K562 (cell line): ENCODE data around the gene TRAF3IP3. TPM values are rescaled to one million over a fixed set of nuclear protein-coding genes. Genes with fewer than 3 reads are reported as not detected.

Experiments used
- ATF7 ChIP-seq: fragments of 450-650 bp; IDR thresholded peaks from 2 replicates; pipeline ENCODE4 v1.7.1; 2014; ENCODE audit warnings: mild to moderate bottlenecking, moderate library complexity
- CBX8 ChIP-seq: fragments of 200-600 bp; sonication (generic); IDR thresholded peaks from 2 replicates; pipeline ENCODE4 v1.6.1; 2012; ENCODE audit warnings: borderline replicate concordance, mixed run types, low read depth, mild to moderate bottlenecking, moderate library complexity, mixed read lengths, low read length, control low read depth, inconsistent platforms; ENCODE audit not compliant: poor library complexity, severe bottlenecking; ENCODE audit errors: extremely low read depth
- CCAR2 ChIP-seq: fragments of 200-400 bp; formaldehyde crosslinking; IDR thresholded peaks from 2 replicates; pipeline ENCODE4 v1.6.1; 2017; ENCODE audit warnings: mild to moderate bottlenecking, low read depth, low read length
- COPS2 ChIP-seq: fragments of 450-650 bp; conservative IDR thresholded peaks from 2 replicates; pipeline ENCODE4 v1.6.1; 2016; ENCODE audit warnings: mild to moderate bottlenecking, moderate library complexity
- CXXC5 ChIP-seq: fragments of 250-450 bp; sonication (Bioruptor Pico); IDR thresholded peaks from 2 replicates; pipeline ENCODE4 v1.8.0; 2022; ENCODE audit warnings: inconsistent platforms, mild to moderate bottlenecking, moderate library complexity
- HCFC1 ChIP-seq: IDR thresholded peaks from 2 replicates; pipeline ENCODE4 v1.6.1; 2012; ENCODE audit warnings: low read depth, low read length, improper control_type of control experiment
- HMG20B ChIP-seq: fragments of 250-450 bp; sonication (Bioruptor Pico); IDR thresholded peaks from 2 replicates; pipeline ENCODE4 v1.5.0; 2021; ENCODE audit warnings: mild to moderate bottlenecking
- ID3 ChIP-seq, 2 experiments: fragments of 250-450 bp in 1 of 2; fragments of 450-650 bp in 1 of 2; sonication (Bioruptor Pico) in 1 of 2; IDR thresholded peaks; 2 replicates each; pipeline versions ENCODE4 v1.6.1 to v1.8.0; 2016 to 2021; ENCODE audit warnings: mild to moderate bottlenecking in 2 of 2, moderate library complexity in 2 of 2, missing compliant biosample characterization in 1 of 2, missing genetic modification characterization in 1 of 2
- KLF6 ChIP-seq: fragments of 250-450 bp; sonication (Bioruptor Pico); IDR thresholded peaks from 2 replicates; pipeline ENCODE4 v1.4.0; 2020; ENCODE audit warnings: mild to moderate bottlenecking, moderate library complexity, borderline replicate concordance
- L3MBTL2 ChIP-seq: fragments of 450-650 bp; IDR thresholded peaks from 2 replicates; pipeline ENCODE4 v1.6.1; 2016; ENCODE audit warnings: mild to moderate bottlenecking, moderate library complexity
- PHTF2 ChIP-seq: fragments of 250-450 bp; sonication (Bioruptor Pico); IDR thresholded peaks from 2 replicates; pipeline ENCODE4 v1.5.0; 2021; ENCODE audit warnings: mild to moderate bottlenecking
- POLR2H ChIP-seq: IDR thresholded peaks from 2 replicates; pipeline ENCODE4 v1.6.1; 2016; ENCODE audit warnings: missing genetic modification characterization, low read depth, mild to moderate bottlenecking, control low read depth, missing compliant biosample characterization, moderate library complexity
- POU5F1 ChIP-seq: fragments of 150-350 bp; IDR thresholded peaks from 2 replicates; pipeline ENCODE4 v1.6.1; 2014; ENCODE audit warnings: borderline replicate concordance, low read length, low read depth, mild to moderate bottlenecking; ENCODE audit not compliant: partially characterized antibody
- SLC30A9 ChIP-seq: fragments of 250-450 bp; sonication (Bioruptor Pico); IDR thresholded peaks from 2 replicates; pipeline ENCODE4 v1.8.0; 2022; ENCODE audit warnings: mild to moderate bottlenecking, moderate library complexity
- SNAPC5 ChIP-seq: fragments of 250-450 bp; sonication (Bioruptor Pico); IDR thresholded peaks from 2 replicates; pipeline ENCODE4 v1.8.0; 2021; ENCODE audit warnings: moderate library complexity, mild to moderate bottlenecking, inconsistent platforms
- ZBTB8A ChIP-seq: fragments of 450-650 bp; IDR thresholded peaks from 2 replicates; pipeline ENCODE4 v1.6.1; 2018; ENCODE audit warnings: mild to moderate bottlenecking, moderate library complexity; ENCODE audit not compliant: partially characterized antibody
- ZNF124 ChIP-seq: sonication (generic); formaldehyde crosslinking; IDR thresholded peaks from 2 replicates; pipeline ENCODE4 v1.8.1; 2022; ENCODE audit warnings: missing genetic modification reagents
- ZNF174 ChIP-seq: fragments of 250-450 bp; sonication (Bioruptor Pico); IDR thresholded peaks from 2 replicates; pipeline ENCODE4 v1.4.0; 2020; ENCODE audit warnings: mild to moderate bottlenecking
- ZNF197 ChIP-seq: fragments of 200-800 bp; sonication (Bioruptor generic); IDR thresholded peaks from 2 replicates; pipeline ENCODE4 v1.6.1; 2016; ENCODE audit warnings: low read depth, missing genetic modification characterization, missing compliant biosample characterization
- ZNF384 ChIP-seq: IDR thresholded peaks from 2 replicates; pipeline ENCODE4 v1.6.1; 2012; ENCODE audit warnings: low read depth, low read length, improper control_type of control experiment
- ZZZ3 ChIP-seq: fragments of 450-650 bp; IDR thresholded peaks from 2 replicates; pipeline ENCODE4 v1.6.1; 2016; ENCODE audit warnings: antibody characterized with exemption, mild to moderate bottlenecking, moderate library complexity
- polyA plus RNA-seq, 8 experiments: library from polyadenylated mRNA; depleted of rRNA in 4 of 8; stranded (reverse) in 5 of 8; unstranded in 3 of 8; fragments of >200 nt; fragmentation: Nextera tagmentation in 2 of 8; fragmentation: Illumina TruSeq in 1 of 8; extraction: Ambion mirVana in 2 of 8; extraction: Trizol in 1 of 8; gene quantifications; 2 replicates each; pipeline versions ENCODE4 v1.2.1 to v1.2.3, GENCODE V29; 2011 to 2014; ENCODE audit warnings: inconsistent platforms in 1 of 8, missing spikeins in 1 of 8
- total RNA-seq, 7 experiments: library from RNA; depleted of rRNA in 6 of 7; stranded (reverse); fragments of >200 nt in 6 of 7; fragmentation: Illumina TruSeq in 2 of 7; extraction: Trizol in 2 of 7; gene quantifications; 2 replicates each; pipeline versions ENCODE4 v1.2.1 to v1.2.3, GENCODE V29; 2011 to 2021; ENCODE audit warnings: low replicate concordance in 1 of 7
- TF ChIP-seq, protein P1 (sequence below), 2 experiments: fragments of 450-650 bp; IDR thresholded peaks; 2 replicates each; pipeline ENCODE4 v1.6.1; 2016
- TF ChIP-seq, protein P2 (sequence below): sonication (generic); formaldehyde crosslinking; IDR thresholded peaks from 2 replicates; pipeline ENCODE4 v1.8.0; 2022; ENCODE audit warnings: mild to moderate bottlenecking, low read depth, missing genetic modification reagents
- TF ChIP-seq, protein P3 (sequence below), 2 experiments: IDR thresholded peaks; 2 replicates each; pipeline ENCODE4 v1.6.1; 2012; ENCODE audit warnings: improper control_type of control experiment in 2 of 2, low read depth in 2 of 2, low read length in 2 of 2, borderline replicate concordance in 1 of 2

The TRAF3IP3 gene
- total and polyA plus RNA-seq, 9 of the 15 experiments (the other 6 are each of a cell fraction or from before 2014, with no cell fraction given): 0.06 to 1.1 (median 0.31) TPM

DNA sequence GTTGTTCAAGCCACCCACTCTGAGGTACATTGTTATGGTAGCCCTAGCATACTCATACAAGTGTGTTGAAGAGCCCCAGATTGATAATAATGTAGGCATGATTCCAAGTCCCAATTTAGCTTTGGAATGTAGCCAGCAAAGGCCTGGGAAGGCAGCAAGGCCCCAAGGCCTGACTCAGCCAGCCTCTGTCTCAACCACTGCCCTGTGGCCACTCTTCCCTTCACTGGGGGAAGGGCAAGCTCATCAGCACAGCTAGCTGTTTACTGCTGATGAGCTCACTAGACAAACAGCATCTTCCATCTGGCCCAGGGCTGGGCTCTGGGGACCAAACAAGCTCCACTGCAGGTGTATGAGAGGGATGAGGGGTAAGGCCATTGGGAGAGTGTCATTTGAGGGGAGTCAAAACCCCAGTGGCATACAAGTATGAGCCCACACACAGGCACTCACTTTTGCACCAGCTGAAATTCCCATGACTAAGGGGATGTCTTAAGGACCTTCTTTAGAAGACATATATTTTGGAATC, 52.3 kb downstream of the TRAF3IP3 start (continued):
- TF ChIP-seq ID3 (CRISPR knock-in tag; IDR thresholded peaks at IDR 0.05) (no peak), ID3 (tag; IDR thresholded peaks at IDR 0.05) (no peak), CBX8 (no peak), ZNF197 (CRISPR knock-in tag) (no peak), ZZZ3 (no peak), L3MBTL2 (peak; percentile 15; the same call in 1 of the 2 replicates), ZNF124 (CRISPR knock-in tag) (no peak), HMG20B (CRISPR knock-in tag) (no peak), POLR2H (no peak), CCAR2 (no peak), ZBTB8A (no peak), KLF6 (CRISPR knock-in tag) (no peak), ATF7 (peak; percentile 79; the same call in 1 of the 2 replicates), SNAPC5 (CRISPR knock-in tag) (no peak), CXXC5 (no peak; the same call in 1 of the 2 replicates), HCFC1 (no peak), PHTF2 (CRISPR knock-in tag) (no peak), ZNF174 (CRISPR knock-in tag) (no peak), COPS2 (no peak), SLC30A9 (no peak), POU5F1 (no peak), ZNF384 (0 out of 2 replicates have a peak, but pooled peaks have one; percentile 24)
- TF ChIP-seq, protein P1, sequence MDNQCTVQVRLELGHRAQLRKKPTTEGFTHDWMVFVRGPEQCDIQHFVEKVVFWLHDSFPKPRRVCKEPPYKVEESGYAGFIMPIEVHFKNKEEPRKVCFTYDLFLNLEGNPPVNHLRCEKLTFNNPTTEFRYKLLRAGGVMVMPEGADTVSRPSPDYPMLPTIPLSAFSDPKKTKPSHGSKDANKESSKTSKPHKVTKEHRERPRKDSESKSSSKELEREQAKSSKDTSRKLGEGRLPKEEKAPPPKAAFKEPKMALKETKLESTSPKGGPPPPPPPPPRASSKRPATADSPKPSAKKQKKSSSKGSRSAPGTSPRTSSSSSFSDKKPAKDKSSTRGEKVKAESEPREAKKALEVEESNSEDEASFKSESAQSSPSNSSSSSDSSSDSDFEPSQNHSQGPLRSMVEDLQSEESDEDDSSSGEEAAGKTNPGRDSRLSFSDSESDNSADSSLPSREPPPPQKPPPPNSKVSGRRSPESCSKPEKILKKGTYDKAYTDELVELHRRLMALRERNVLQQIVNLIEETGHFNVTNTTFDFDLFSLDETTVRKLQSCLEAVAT (IDR thresholded peaks at IDR 0.05): no peak
- TF ChIP-seq, protein P2, sequence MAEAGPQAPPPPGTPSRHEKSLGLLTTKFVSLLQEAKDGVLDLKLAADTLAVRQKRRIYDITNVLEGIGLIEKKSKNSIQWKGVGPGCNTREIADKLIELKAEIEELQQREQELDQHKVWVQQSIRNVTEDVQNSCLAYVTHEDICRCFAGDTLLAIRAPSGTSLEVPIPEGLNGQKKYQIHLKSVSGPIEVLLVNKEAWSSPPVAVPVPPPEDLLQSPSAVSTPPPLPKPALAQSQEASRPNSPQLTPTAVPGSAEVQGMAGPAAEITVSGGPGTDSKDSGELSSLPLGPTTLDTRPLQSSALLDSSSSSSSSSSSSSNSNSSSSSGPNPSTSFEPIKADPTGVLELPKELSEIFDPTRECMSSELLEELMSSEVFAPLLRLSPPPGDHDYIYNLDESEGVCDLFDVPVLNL (CRISPR knock-in tag): no peak
- TF ChIP-seq, protein P3, sequence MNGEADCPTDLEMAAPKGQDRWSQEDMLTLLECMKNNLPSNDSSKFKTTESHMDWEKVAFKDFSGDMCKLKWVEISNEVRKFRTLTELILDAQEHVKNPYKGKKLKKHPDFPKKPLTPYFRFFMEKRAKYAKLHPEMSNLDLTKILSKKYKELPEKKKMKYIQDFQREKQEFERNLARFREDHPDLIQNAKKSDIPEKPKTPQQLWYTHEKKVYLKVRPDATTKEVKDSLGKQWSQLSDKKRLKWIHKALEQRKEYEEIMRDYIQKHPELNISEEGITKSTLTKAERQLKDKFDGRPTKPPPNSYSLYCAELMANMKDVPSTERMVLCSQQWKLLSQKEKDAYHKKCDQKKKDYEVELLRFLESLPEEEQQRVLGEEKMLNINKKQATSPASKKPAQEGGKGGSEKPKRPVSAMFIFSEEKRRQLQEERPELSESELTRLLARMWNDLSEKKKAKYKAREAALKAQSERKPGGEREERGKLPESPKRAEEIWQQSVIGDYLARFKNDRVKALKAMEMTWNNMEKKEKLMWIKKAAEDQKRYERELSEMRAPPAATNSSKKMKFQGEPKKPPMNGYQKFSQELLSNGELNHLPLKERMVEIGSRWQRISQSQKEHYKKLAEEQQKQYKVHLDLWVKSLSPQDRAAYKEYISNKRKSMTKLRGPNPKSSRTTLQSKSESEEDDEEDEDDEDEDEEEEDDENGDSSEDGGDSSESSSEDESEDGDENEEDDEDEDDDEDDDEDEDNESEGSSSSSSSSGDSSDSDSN (IDR thresholded peaks at IDR 0.05; ENCODE audit: borderline replicate concordance in 1 of 2, low read depth in 2 of 2, low read length in 2 of 2): no peak
